ENCODE measurements around the gene GTF2F2.

Gene GTF2F2

DNA sequence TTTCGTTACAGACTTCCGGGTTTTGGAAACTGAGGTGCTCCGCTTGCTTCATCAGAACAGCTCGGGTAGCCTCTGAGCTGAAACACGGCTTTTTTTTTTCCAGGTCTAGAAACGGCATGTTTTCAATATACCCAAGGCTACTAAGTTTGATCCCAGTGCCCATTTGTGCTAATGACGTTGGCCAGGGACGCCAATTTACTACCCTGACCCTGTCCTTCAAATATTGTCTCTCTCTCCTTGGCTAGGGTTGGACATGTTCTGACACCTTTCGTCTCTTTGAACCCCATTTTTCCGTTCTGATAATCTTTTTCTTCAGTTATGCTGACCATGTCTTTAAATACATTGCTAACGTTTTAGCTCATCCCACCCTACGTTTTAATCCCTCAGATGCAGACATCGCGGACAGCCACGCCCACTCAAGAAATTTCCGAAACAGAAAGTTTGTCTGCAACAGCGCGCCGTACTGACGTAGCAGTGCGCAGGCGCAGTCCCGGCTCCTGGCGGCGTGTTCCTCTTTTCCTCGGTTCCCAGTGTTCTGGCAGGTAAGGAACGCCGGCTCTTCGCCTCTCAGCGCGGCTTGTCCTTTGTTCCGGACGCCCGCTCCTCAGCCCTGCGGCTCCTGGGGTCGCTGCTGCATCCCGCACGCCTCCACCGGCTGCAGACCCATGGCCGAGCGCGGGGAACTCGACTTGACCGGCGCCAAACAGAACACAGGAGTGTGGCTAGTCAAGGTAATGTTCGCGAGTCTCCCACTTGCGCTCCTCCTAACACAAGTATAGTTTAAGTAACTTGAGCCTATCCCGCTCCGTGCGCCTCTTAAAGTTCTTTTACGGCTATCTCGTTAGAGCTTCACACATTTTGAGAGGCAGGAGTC is at the start of gene GTF2F2:
Gene GTF2F2, plus strand, starts transcription at position 520 of the 874 bp plus-strand sequence. Its CDS starts 146 bp downstream, at position 666.
- peak; percentile 60 for DNase-seq (ENCODE audit: low read depth, low spot score)

GRCh38 chr13:45073809-45074208 is 46.5 kb upstream of the GTF2F2 start:
- DNase-seq (ENCODE audit: low read depth, low spot score) = no peak

DNA sequence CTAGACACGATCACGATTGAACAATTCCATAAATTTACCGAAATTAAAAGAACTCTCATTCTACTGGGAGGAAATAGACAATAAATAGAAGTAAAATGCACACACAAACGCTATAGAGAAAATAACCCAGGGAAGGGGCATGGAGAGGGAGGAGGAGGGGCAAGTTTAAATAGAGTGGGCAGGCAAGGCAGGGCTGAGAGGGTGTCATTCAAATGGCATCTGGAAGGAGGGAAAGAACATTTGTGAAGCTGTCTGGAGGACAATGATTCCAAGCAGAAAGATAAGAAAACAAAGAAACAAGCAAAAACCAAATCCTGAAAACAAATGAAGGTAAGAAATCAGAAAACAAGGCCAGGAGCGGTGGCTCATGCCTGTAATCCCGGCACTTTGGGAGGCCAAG is 45.6 kb upstream of the GTF2F2 start:
- DNase-seq (ENCODE audit: low read depth, low spot score) = no peak

DNA sequence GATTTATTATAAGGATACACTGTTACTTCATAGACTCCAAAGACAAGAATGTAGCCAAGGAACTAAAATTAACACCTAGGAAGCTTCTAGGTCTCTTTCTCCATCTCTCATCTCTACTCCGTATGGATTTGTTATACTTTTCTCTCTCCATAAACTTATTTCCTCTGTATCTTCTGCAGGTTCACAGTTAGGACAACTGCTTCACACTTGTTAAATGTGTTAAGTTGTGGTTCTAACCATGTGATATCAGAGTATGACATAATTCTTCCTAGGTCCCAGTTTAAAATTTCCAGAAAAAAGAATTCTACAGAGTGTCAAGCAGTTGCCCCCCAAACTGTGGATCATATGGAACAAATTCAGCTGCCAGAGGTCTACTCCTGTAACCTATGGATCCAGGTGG is 42.3 kb upstream of the GTF2F2 start:
- DNase-seq (ENCODE audit: low read depth, low spot score) = no peak

- no peak for DNase-seq (ENCODE audit: low read depth, low spot score)
Measured at GRCh38 chr13:45082964-45083363, 37.3 kb upstream of the GTF2F2 start.

- DNase-seq (ENCODE audit: low read depth, low spot score) = no peak
Measured at GRCh38 chr13:45084515-45084914, 35.8 kb upstream of the GTF2F2 start.

DNA sequence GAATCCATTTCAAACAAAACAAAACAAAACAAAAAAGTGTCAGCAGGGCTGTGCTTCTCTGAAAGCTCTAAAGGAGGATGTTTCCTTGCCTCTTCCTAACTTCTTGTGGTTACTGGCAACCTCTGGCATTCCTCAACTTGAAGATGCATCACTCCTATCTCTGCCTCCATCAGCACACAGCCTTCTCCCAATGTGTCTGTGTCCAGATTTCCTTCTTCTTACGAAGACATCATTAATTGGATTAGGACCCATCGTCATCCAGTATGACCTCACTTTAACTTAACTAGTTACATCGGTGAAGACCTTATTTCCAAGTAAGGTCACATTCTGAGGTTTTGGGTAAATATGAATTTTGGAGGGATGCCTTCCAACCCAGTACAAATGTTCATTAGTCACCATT is 33.8 kb upstream of the GTF2F2 start:
- no peak for DNase-seq (ENCODE audit: low read depth, low spot score)

GRCh38 chr13:45092663-45093062 is 27.6 kb upstream of the GTF2F2 start:
- DNase-seq (ENCODE audit: low read depth, low spot score) = no peak

DNA sequence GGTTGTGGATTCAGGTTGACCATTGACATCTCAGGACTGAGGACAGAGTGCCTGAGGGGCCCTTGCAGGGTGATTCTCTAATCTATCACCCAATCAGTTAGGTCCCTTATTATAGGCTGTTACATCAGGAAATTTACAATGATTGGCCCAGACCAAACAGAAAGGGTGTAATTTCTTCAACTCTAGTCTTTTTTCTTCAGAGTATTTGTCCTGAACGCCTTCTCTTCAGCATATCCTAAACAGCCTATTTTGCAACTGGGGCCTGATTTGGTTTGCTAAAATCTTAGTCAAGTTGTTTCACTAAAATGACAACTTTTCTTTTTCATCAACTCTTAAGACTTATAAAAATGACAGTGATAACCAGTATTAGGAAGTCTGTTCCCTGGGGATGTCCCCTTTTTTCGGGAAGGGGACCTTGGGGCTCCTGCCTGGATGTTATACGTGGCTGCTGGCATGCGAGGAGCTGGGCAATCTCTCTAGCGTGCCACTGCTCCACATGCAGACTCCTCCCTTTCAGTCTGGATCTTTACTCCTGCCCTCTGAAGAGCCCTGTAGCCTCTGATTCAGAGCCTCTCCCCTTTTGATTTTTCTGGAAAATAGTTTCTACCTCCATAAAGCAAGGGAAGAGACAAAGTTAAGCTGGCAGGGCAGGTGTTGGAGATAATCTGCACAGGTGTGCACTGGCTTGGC is 19.6 kb upstream of the GTF2F2 start:
- DNase-seq (ENCODE audit: low read depth, low spot score) = no peak

DNA sequence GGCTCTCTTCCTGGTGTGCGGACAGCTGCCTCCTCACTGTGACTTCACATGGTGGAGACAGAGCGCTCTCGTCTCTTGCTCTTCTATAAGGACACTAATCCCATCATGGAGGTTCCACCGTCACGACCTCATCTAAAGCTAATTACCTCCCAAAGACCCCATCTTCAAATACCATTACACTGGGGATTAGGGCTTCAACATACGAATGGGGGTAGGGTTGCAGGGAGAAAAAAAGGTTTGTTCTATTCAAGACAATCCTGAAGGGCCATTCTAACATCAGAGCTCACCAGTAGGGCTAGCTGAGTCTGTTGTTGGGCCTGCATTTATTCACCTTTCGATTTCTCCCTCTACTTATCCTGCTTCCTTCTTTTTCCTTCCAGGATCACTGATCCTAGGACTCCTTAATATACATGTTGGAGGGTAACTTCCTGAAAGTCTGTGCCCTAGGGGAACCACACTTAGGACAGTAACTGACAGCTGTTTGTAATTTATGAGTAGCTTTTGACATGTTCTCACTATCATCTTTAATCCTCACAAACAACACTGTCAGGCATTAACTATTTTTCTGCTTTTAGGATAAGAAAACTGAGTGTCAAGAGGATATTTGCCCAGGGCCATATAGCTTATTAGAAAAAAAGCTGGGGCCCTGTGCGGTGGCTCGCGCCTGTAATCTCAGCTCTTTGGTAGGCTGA is 18.8 kb upstream of the GTF2F2 start:
- no peak for DNase-seq (ENCODE audit: low read depth, low spot score)

- no peak for DNase-seq (ENCODE audit: low read depth, low spot score)
Measured at GRCh38 chr13:45102136-45102507, 18.2 kb upstream of the GTF2F2 start.

DNA sequence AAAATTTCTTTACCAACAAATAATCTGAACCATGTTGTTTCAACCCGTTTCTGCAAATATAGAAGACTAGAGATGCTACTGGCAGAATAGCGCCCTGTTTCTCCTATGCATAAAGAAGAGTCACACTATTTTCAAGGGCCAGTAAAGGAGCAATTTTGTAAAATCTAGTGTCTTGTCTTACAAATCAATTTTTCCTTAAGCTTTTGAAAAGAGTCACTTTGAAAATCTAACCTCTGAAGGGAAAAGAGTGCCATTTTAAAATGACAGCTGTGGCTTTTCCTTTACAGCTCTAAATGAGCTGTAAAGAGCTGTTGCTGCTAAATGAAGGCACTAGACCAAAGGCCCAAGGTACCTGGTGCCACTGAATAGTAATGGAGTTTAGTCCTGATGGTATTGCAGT is 16.9 kb upstream of the GTF2F2 start:
- no peak for DNase-seq (ENCODE audit: low read depth, low spot score)

DNA sequence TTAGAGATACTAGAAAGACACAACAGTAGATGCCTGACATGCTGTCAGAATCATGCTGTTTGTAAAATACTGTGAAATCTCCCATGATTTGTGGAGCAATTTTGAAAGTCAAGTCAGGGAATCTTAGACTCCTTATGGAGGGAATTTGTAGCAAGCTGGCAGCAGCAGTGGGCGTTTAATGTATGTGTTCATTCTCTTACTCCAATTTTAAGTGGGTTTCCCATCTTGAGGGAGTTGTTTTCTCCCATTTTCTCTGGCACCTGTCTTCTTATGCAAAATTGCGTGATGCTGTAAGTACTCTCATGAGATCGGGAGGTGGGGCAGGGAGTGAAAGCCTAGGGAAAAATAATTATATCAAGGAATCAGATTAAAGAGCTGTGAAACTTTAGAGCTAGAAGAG is 16.0 kb upstream of the GTF2F2 start:
- DNase-seq (ENCODE audit: low read depth, low spot score) = no peak

- no peak for DNase-seq (ENCODE audit: low read depth, low spot score)
Measured at GRCh38 chr13:45105895-45106294, 14.4 kb upstream of the GTF2F2 start.

- DNase-seq (ENCODE audit: low read depth, low spot score) = no peak
Measured at GRCh38 chr13:45107539-45107938, 12.8 kb upstream of the GTF2F2 start.

DNA sequence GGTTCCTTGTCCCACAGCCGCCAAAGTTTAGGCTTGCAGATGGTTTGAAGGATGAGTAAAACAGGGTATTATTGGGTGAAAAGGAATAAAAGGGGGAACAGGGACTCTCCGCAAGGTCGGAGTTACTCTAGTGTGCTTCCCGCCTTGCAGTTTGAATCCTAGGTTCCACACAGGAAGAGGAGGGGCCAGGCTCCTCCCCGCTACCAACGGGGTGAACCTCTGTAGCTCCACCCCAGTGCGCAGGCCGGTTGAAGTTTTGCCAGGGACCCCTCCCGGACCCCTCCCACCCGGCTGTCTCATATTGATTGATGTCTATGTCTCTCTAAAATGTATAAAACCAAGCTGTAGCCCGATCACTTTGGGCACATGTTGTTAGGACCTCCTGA is 11.6 kb upstream of the GTF2F2 start:
- DNase-seq (ENCODE audit: low read depth, low spot score) = no peak

- DNase-seq (ENCODE audit: low read depth, low spot score) = no peak
Measured at GRCh38 chr13:45109102-45109720, 11.1 kb upstream of the GTF2F2 start.

DNA sequence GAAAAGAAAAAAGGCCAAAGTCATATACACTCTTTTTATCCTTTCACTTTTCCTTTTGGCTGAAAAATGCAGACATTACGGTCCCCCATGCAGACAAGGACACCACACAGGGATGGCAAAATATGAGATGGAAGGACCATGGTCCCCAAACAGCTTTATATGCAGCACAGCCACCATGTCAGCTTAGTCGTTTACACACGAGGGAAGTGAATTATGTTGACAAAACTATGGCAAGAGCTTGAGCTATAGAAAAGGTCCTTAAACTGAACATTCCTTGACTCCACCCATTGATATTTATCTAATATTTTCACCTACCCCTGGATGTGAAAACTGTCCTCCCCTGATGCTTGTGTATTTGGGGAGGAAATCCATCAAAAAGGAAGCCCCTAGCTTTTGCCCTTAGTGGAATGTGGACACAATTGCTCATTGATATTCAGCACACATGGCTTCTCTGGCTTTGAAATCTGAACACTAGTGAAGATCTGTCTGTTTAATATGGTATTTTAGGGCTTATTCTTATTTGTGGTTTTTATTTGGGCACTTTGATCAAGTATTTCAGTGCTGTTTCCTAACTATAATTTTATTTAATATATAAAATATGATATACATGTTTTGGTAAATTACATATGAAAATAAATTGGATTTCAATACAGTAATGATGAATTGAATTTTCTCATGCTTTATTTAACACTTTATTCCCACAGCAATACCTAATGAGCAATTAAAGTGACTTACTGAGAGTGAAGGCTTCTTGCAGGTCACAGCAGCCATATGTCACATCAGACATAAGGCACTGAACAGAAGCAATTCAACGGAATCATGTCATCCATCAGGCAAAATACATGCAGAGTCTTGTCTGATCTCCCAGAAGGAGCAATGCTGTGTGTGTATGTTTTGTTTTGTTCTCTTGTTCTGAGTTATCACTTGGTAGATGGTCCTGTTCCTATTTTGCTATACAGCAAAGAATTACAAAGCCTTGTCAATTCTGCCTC is 6.8 kb upstream of the GTF2F2 start:
- DNase-seq (ENCODE audit: low read depth, low spot score) = no peak

DNA sequence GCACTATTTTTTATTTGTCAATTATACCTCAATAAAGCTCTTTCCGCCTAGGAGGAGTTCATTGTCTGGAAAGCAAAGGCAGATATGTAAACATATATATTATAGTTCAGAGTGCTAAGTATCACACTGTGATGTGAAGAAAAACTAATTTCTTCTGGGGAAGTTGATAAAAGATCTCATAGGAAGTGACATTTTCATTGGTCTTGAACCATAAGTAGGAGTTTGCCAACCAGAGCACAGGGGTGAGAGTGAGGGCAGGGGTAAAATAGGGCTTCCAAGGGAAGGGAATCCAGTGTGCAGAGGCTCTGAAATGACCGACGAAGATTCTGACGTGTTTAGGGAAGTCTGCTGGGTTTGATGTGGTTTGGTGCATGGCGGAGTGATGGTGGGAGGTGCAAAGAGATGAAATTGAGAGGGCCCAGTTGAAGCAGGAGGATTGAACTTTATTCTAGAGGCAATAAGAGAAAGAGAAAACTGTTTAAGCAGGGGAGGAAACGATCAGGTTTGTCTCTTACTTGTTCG is 780 bp upstream of the GTF2F2 start:
- no peak for DNase-seq (ENCODE audit: low read depth, low spot score)

DNA sequence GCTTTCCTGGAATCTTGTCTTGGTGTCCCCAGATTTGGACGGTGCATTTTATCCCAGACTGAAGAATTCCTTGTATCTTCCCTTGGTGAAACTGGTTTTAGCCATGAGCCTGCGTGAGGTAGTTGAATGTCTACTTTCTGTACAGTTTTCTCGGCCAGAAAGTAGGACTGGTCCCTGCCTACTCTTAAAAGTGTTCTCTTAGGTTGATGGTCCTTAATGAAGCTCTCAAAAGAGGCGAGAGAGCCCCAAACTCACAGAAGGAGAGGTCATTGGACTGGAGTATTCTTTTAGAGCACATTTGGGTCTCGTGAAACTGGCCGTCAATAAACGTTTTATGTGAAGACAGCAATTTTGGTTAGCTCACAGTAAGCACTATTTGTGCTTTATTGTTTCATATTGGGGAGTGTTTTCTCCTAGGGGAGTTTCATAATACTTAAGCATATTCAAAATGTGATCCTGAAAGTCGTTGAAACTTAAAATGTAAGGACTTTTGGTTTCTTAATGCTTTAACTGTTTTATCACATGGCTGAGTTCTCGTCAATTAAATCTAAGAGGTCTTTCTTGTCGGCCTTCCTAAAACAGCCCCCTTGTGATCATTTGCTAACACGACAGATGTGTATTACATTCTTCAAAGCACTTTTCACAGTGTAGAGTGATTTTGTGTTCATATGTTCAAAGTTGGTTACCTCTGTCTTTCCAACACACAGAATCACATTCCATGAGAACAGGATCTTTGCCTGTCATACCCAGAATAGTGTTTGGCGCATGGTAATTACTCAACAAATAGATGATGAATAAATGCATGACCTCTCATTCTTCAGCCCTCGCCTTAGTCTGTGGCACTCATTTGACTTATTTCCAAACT is 889 bp downstream of the GTF2F2 start:
- DNase-seq (ENCODE audit: low read depth, low spot score) = no peak
